SU-DHL-6 (cell line): ENCODE data around the gene MREG.

ENCODE experiments used
- CTCF ChIP-seq: fragments of 200-600 bp; sonication (generic); IDR thresholded peaks from one replicate; pipeline ENCODE4 v1.5.1; 2017; ENCODE audit warnings: antibody characterized with exemption, mild to moderate bottlenecking, low read length, moderate library complexity; ENCODE audit not compliant: insufficient read depth, poor library complexity, severe bottlenecking
- EZH2phosphoT487 ChIP-seq: fragments of 200-600 bp; sonication (generic), shearing (Covaris generic); conservative IDR thresholded peaks from 2 replicates; pipeline ENCODE4 v1.6.1; 2018; ENCODE audit warnings: mild to moderate bottlenecking, antibody characterized with exemption, low read length, moderate library complexity, mixed read lengths

- TF ChIP-seq CTCF (peak; percentile 73), EZH2phosphoT487 (no peak)
Observed at GRCh38 chr2:216023055-216023648, 9.8 kb upstream of the MREG start.
